Smooth muscle cell (in vitro differentiated cells): Measurements from ENCODE around the gene WWOX. TPM values are rescaled to one million over a fixed set of nuclear protein-coding genes. Genes with fewer than 3 reads are reported as not detected.

ENCODE experiments used
- DNase-seq: peaks from one replicate; lab custom pipeline; 2025; ENCODE audit not compliant: unreplicated experiment; lab: John Stamatoyannopoulos, UW
- H2AFZ ChIP-seq: fragments of 200-600 bp; sonication (generic); 2 replicates; pipeline ENCODE4 v1.6.0; 2016; ENCODE audit warnings: antibody characterized with exemption, low read depth, mild to moderate bottlenecking
- H3F3A ChIP-seq: fragments of 200-600 bp; sonication (generic); 2 replicates; pipeline ENCODE4 v1.6.0; 2017; ENCODE audit warnings: antibody characterized with exemption, low read depth
- H3K27ac ChIP-seq: fragments of 200-600 bp; sonication (generic); 2 replicates; pipeline ENCODE4 v1.5.1; 2016; ENCODE audit warnings: low read depth, mild to moderate bottlenecking
- H3K27me3 ChIP-seq: fragments of 200-600 bp; sonication (generic); 2 replicates; pipeline ENCODE4 v1.6.1; 2016; ENCODE audit warnings: low read depth, mild to moderate bottlenecking
- H3K36me3 ChIP-seq: fragments of 200-600 bp; sonication (generic); 2 replicates; pipeline ENCODE4 v1.5.1; 2016; ENCODE audit warnings: low read depth
- H3K4me1 ChIP-seq: fragments of 200-600 bp; sonication (generic); 2 replicates; pipeline ENCODE4 v1.5.1; 2016; ENCODE audit warnings: low read depth
- H3K4me2 ChIP-seq: fragments of 200-600 bp; sonication (generic); 2 replicates; pipeline ENCODE4 v1.6.0; 2016; ENCODE audit warnings: mild to moderate bottlenecking
- H3K4me3 ChIP-seq: fragments of 200-600 bp; sonication (generic); 2 replicates; pipeline ENCODE4 v1.5.1; 2016; ENCODE audit warnings: mild to moderate bottlenecking
- H3K79me2 ChIP-seq: fragments of 200-600 bp; sonication (generic); 2 replicates; pipeline ENCODE4 v1.6.0; 2016; ENCODE audit warnings: low read depth, mild to moderate bottlenecking
- H3K9ac ChIP-seq: fragments of 200-600 bp; sonication (generic); 2 replicates; pipeline ENCODE4 v1.6.0; 2016; ENCODE audit warnings: low read depth
- H3K9me3 ChIP-seq: fragments of 200-600 bp; sonication (generic); replicated peaks from 2 replicates; pipeline ENCODE4 v1.5.1; 2016; ENCODE audit warnings: low read depth
- H4K20me1 ChIP-seq: fragments of 200-600 bp; sonication (generic); 2 replicates; pipeline ENCODE4 v1.6.0; 2016; ENCODE audit warnings: low read depth
- WGBS: methylation state at CpG from one replicate; pipeline ENCODE4 v1.1.7; 2016; ENCODE audit warnings: low lambda C conversion rate; 5-methylcytosine and 5-hydroxymethylcytosine counted together
- polyA plus RNA-seq: library from polyadenylated mRNA; unstranded; fragments of >200 nt; fragmentation: Nextera tagmentation; extraction: Ambion mirVana; gene quantifications from 2 replicates; pipeline ENCODE4 v1.2.1, GENCODE V29; 2016
- total RNA-seq: library from RNA; depleted of rRNA; stranded (reverse); fragments of >200 nt; gene quantifications from 2 replicates; pipeline ENCODE4 v1.2.3, GENCODE V29; 2014
- TF ChIP-seq, protein P1 (sequence below): fragments of 200-600 bp; sonication (generic); IDR thresholded peaks from 2 replicates; pipeline ENCODE4 v1.5.1; 2017; ENCODE audit warnings: borderline replicate concordance, mild to moderate bottlenecking, antibody characterized with exemption; ENCODE audit not compliant: insufficient read depth, poor library complexity, severe bottlenecking

WWOX gene
- total and polyA plus RNA-seq, 2 experiments from 2014 or later = 7.5 to 14.0 TPM

- H3K9ac ChIP-seq = no peak overlapping the region
- H3K79me2 ChIP-seq = no peaks in the 10 kb centered on the region
- 56% methylated on average over 7 of the region's 7 CpGs for WGBS
Observed at GRCh38 chr16:78092758-78093157, 6.7 kb upstream of the WWOX start.

GRCh38 chr16:78094166-78094565 is 5.3 kb upstream of the WWOX start:
- TF ChIP-seq, protein P1, sequence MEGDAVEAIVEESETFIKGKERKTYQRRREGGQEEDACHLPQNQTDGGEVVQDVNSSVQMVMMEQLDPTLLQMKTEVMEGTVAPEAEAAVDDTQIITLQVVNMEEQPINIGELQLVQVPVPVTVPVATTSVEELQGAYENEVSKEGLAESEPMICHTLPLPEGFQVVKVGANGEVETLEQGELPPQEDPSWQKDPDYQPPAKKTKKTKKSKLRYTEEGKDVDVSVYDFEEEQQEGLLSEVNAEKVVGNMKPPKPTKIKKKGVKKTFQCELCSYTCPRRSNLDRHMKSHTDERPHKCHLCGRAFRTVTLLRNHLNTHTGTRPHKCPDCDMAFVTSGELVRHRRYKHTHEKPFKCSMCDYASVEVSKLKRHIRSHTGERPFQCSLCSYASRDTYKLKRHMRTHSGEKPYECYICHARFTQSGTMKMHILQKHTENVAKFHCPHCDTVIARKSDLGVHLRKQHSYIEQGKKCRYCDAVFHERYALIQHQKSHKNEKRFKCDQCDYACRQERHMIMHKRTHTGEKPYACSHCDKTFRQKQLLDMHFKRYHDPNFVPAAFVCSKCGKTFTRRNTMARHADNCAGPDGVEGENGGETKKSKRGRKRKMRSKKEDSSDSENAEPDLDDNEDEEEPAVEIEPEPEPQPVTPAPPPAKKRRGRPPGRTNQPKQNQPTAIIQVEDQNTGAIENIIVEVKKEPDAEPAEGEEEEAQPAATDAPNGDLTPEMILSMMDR = peak; percentile 46
- peaks cover 3% of the 10 kb centered on the region for H3F3A ChIP-seq
- H3K9ac ChIP-seq = no peak overlapping the region
- H3K79me2 ChIP-seq = no peaks in the 10 kb centered on the region
- H3K4me2 ChIP-seq = no peak overlapping the region
- 79% methylated on average over 3 of the region's 3 CpGs for WGBS
- no peaks in the 10 kb centered on the region for H3K9me3 ChIP-seq
- no peaks in the 10 kb centered on the region for H3K4me1 ChIP-seq
- no peak for DNase-seq
- H3K27me3 ChIP-seq = no peaks in the 10 kb centered on the region
- H2AFZ ChIP-seq = no peak overlapping the region
- H3K36me3 ChIP-seq = no peaks in the 10 kb centered on the region
- H4K20me1 ChIP-seq = no peaks in the 10 kb centered on the region
- no peak overlapping the region for H3K4me3 ChIP-seq
- no peak overlapping the region for H3K27ac ChIP-seq

More at GRCh38 chr16:78092758-78093157, 6.7 kb upstream of the WWOX start:
- TF ChIP-seq, protein P1 = no peak
- H2AFZ ChIP-seq = no peak overlapping the region
- no peaks in the 10 kb centered on the region for H3K27me3 ChIP-seq
- H3K4me2 ChIP-seq = no peak overlapping the region
- H3K4me1 ChIP-seq = no peaks in the 10 kb centered on the region
- DNase-seq = no peak
- no peaks in the 10 kb centered on the region for H4K20me1 ChIP-seq
- H3F3A ChIP-seq = no peaks in the 10 kb centered on the region
- no peaks in the 10 kb centered on the region for H3K9me3 ChIP-seq
- no peak overlapping the region for H3K27ac ChIP-seq
- no peak overlapping the region for H3K4me3 ChIP-seq
- no peaks in the 10 kb centered on the region for H3K36me3 ChIP-seq

- no peak overlapping the region for H3K4me3 ChIP-seq
- no peaks in the 10 kb centered on the region for H3K27me3 ChIP-seq
- no peaks in the 10 kb centered on the region for H4K20me1 ChIP-seq
Observed at GRCh38 chr16:78094998-78095397, 4.5 kb upstream of the WWOX start.

GRCh38 chr16:78096386-78096785 is 3.1 kb upstream of the WWOX start:
- Histone ChIP-seq H3K9me3 (no peaks in the 10 kb centered on the region), H3K9ac (no peak overlapping the region), H3K27me3 (no peaks in the 10 kb centered on the region), H3K4me1 (peaks cover 4% of the 10 kb centered on the region), H3K4me2 (no peak overlapping the region), H2AFZ (no peak overlapping the region), H3K4me3 (no peak overlapping the region), H4K20me1 (no peaks in the 10 kb centered on the region), H3K79me2 (no peaks in the 10 kb centered on the region), H3K27ac (no peak overlapping the region), H3K36me3 (no peaks in the 10 kb centered on the region), H3F3A (peaks cover 3% of the 10 kb centered on the region)
- 54% methylated on average over 3 of the region's 3 CpGs for WGBS
- TF ChIP-seq, protein P1 = no peak
- no peak for DNase-seq

More at GRCh38 chr16:78094998-78095397, 4.5 kb upstream of the WWOX start:
- H3K36me3 ChIP-seq = no peaks in the 10 kb centered on the region
- no peaks in the 10 kb centered on the region for H3K79me2 ChIP-seq
- H3K9me3 ChIP-seq = no peaks in the 10 kb centered on the region
- H3F3A ChIP-seq = peaks cover 3% of the 10 kb centered on the region
- no peak for DNase-seq
- WGBS = 93% methylated on average over 3 of the region's 3 CpGs
- H3K9ac ChIP-seq = no peak overlapping the region
- no peak overlapping the region for H3K4me2 ChIP-seq
- peaks cover under 1% of the 10 kb centered on the region for H3K4me1 ChIP-seq
- TF ChIP-seq, protein P1 = no peak
- H2AFZ ChIP-seq = no peak overlapping the region
- H3K27ac ChIP-seq = no peak overlapping the region
